Stimulated activated CD4-positive, alpha-beta T cell treated with anti-CD3 and anti-CD28 coated beads, TNF-alpha, amount 100 ng/mL, for 48 hours (primary cell): ENCODE data around the gene PLA2G4F.

Experiments used
- DNase-seq, 3 donors: peaks; one replicate each; pipeline ENCODE4 v3.0.0-alpha.2; 2020; ENCODE audit warnings: low read depth in 3 of 3

PLA2G4F gene

GRCh38 chr15:42156243-42156922 is at the start of gene PLA2G4F:
PLA2G4F (minus strand) TSS chr15:42156636; CDS start chr15:42156549, 87 bp downstream.
- DNase-seq: no peak

- DNase-seq: no peak
Measured at GRCh38 chr15:42203891-42204290, 47.5 kb upstream of the PLA2G4F start.

GRCh38 chr15:42202653-42203052 is 46.2 kb upstream of the PLA2G4F start:
- no peak for DNase-seq

- no peak for DNase-seq
Measured at GRCh38 chr15:42201801-42202200, 45.4 kb upstream of the PLA2G4F start.

GRCh38 chr15:42199126-42199525 is 42.7 kb upstream of the PLA2G4F start:
- no peak for DNase-seq

GRCh38 chr15:42198516-42198915 is 42.1 kb upstream of the PLA2G4F start:
- DNase-seq: no peak

- no peak for DNase-seq
Measured at GRCh38 chr15:42194513-42194912, 38.1 kb upstream of the PLA2G4F start.

- DNase-seq: no peak
Measured at GRCh38 chr15:42193383-42193782, 36.9 kb upstream of the PLA2G4F start.

- no peak for DNase-seq
Measured at GRCh38 chr15:42191610-42192346, 35.3 kb upstream of the PLA2G4F start.

- no peak for DNase-seq
Measured at GRCh38 chr15:42190370-42190769, 33.9 kb upstream of the PLA2G4F start.

- no peak for DNase-seq
Measured at GRCh38 chr15:42185801-42186200, 29.4 kb upstream of the PLA2G4F start.

- no peak for DNase-seq
Measured at GRCh38 chr15:42184736-42185135, 28.3 kb upstream of the PLA2G4F start.

- DNase-seq: no peak
Measured at GRCh38 chr15:42184296-42184695, 27.9 kb upstream of the PLA2G4F start.

GRCh38 chr15:42182961-42183360 is 26.5 kb upstream of the PLA2G4F start:
- no peak for DNase-seq

GRCh38 chr15:42182328-42182886 is 26.0 kb upstream of the PLA2G4F start:
- no peak for DNase-seq

GRCh38 chr15:42178056-42178455 is 21.6 kb upstream of the PLA2G4F start:
- DNase-seq: no peak

- DNase-seq: no peak
Measured at GRCh38 chr15:42175671-42176070, 19.2 kb upstream of the PLA2G4F start.

GRCh38 chr15:42172475-42172874 is 16.0 kb upstream of the PLA2G4F start:
- no peak for DNase-seq

- no peak for DNase-seq
Measured at GRCh38 chr15:42171795-42172194, 15.4 kb upstream of the PLA2G4F start.

- no peak for DNase-seq
Measured at GRCh38 chr15:42171122-42171521, 14.7 kb upstream of the PLA2G4F start.

- no peak for DNase-seq
Measured at GRCh38 chr15:42166225-42166940, 9.9 kb upstream of the PLA2G4F start.

GRCh38 chr15:42165106-42165505 is 8.7 kb upstream of the PLA2G4F start:
- DNase-seq: no peak
